Activated CD8-positive, alpha-beta memory T cell treated with anti-CD3 and anti-CD28 coated beads, Interleukin-2, amount 50 U/mL, for 1 hour (primary cell): Measurements from ENCODE around the gene LSAMP.

Source experiments
- DNase-seq: peaks from one replicate; pipeline ENCODE4 v3.0.0-alpha.2; 2020; ENCODE audit errors: extremely low read depth

Gene LSAMP

GRCh38 chr3:116445311-116445841 is at the start of gene LSAMP:
Gene LSAMP, minus strand, starts transcription at chr3:116445487.
- no peak for DNase-seq

- no peak for DNase-seq
Measured at GRCh38 chr3:116492379-116492778, 47.1 kb upstream of the LSAMP start.

DNA sequence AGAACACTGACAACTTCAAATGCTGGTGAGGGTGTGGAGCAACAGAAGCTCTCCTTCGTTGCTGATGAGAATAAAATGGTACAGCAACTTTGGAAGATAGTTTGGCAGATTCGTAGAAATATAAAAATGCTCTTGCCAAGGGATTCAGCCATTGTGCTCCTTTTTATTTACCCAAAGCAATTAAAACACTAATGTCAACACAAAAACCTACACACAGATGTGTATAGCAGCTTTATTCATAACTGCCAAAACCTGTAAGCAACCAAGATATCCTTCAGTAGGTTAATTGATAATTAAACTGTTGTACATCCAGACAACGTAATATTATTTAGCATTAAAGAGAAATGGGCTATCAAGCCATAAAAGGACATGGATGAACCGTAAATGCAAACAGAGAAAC is 37.8 kb upstream of the LSAMP start:
- DNase-seq = no peak

GRCh38 chr3:116476691-116477090 is 31.4 kb upstream of the LSAMP start:
- DNase-seq = no peak

DNA sequence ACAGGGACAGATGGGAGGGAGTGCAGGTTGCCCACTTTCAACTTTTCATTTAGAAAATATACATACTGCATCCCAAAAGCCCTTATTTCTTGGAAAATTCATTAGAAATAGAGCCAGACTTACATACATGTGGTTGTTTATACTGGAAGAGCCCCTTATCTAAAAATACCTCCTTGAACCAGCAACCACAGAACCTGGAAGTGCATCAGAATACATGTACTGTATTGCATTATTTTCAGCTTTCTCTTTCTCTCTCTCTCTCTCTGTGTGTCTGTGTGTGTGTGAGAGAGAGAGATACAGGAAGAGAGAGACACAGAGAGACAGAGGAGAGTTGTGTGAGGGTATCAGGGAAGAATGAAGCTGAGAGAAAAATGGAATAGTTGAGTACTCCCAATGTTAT is 29.5 kb upstream of the LSAMP start:
- no peak for DNase-seq

- no peak for DNase-seq
Measured at GRCh38 chr3:116474032-116474780, 28.9 kb upstream of the LSAMP start.

- DNase-seq = no peak
Measured at GRCh38 chr3:116473602-116474001, 28.3 kb upstream of the LSAMP start.

DNA sequence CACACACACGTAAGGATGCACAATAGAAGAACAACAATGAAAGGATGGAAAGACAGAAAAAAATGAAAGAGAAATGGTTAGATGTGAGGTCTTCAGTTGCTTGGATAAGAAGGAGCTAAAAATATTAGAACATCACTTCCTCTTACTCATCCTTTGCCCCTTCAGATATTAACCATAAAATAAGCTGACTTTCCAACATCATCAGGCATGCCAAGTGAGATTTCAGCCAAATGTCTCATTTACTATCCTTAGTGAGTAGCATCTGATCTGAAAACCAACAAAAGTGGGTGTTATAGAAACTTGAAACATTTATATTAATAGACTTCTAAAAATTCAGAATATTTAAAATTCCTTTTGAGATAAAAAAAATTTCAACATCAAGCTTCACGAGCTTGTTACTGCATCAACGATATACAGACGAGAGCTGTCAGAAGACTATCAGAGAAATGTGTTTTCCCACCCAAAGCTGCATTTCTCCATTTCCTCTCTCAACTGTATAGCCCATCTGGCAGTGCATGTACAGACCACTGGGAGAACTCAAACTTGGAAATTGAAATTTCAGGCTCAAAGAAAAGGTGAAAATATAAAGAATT is 25.4 kb upstream of the LSAMP start:
- DNase-seq = no peak

GRCh38 chr3:116469546-116469945 is 24.3 kb upstream of the LSAMP start:
- no peak for DNase-seq

GRCh38 chr3:116464276-116464798 is 19.1 kb upstream of the LSAMP start:
- no peak for DNase-seq

- DNase-seq = no peak
Measured at GRCh38 chr3:116453666-116454346, 8.5 kb upstream of the LSAMP start.

- no peak for DNase-seq
Measured at GRCh38 chr3:116449546-116450350, 4.5 kb upstream of the LSAMP start.

- DNase-seq = no peak
Measured at GRCh38 chr3:116445990-116446389, 703 bp upstream of the LSAMP start.

GRCh38 chr3:116444819-116445310 is 422 bp downstream of the LSAMP start:
- no peak for DNase-seq

DNA sequence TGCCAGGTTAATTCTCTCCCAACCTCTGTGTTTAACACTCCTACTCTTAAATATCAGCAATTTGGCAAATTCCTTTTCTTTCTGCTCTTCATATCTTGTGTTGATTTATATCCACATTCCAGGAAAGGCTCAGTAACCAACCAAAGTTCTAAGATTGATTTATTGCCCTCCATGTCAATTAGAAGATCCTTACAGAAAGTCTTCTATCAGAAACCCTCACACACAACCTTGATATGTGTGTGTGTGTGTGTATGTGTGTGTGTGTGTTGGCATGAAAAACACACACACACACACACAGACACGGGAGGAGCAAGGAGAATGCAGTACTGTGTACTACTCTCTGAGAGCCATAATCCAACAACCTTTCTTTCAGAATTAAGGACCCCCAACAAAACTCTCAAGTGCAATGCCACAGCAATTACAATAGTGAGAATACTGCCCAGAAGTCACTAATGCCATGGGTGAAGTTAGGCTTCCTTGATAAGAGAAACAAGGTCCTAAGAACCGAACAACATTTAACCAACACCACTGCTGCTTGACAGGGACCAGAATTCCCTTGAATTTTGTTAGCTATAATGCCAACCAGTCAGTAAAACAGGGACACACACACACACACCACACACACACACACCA is 1.1 kb downstream of the LSAMP start:
- DNase-seq = no peak

- DNase-seq = no peak
Measured at GRCh38 chr3:116443191-116443661, 2.1 kb downstream of the LSAMP start.

DNA sequence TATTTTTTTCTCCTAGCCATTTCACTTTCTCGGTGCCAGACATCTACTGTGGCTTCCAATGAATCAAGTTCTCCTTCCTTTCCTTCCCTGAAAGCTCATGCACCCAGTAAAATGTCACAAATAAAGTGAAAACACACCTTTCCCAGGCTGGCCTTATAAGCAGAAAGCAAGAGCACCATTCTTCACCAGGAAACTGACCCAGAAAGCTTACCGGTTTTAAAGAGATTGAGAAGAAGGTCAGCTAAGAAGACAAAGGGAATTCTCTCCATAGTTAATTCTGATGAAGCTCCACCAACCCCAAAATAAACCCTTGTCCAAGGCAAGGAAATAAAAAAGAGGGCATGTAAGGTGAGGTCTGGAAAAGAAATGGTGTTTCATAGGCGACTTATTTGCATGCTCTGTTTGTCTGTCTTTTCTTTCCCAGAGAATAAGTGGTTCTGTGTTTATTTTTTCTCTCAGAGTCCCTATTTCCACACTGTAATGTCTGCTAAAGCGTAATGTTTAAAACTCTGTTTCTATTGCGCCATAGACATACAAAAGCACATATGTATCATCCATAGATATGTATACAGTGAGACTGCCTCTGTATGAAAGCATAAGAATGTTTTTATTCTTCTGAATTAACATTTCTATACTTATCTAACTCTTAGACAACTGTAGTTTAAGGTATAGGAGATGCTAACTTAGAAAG is 2.8 kb downstream of the LSAMP start:
- no peak for DNase-seq

GRCh38 chr3:116441652-116442051 is 3.6 kb downstream of the LSAMP start:
- DNase-seq = no peak

GRCh38 chr3:116440196-116440595 is 5.1 kb downstream of the LSAMP start:
- no peak for DNase-seq

DNA sequence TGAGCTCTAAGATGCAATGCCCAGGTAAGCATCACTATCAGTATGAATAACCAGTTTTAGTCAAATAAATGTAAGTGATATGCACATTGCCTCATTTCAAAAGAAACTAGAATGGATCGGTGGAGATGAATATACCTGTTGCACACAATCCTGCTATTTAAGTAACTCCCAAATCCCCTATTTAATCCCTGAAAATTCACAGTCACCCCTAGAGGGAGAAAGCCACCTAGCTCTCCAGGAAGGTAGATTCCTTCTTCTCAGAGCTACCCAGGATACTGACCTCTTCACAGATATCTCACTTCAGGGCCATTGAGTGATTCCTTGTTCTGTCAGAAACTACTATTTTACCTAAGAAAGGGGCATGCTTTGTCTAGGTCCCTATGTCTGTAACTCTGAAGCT is 11.7 kb downstream of the LSAMP start:
- DNase-seq = no peak
